ENCODE data around the gene CFD. TPM values are rescaled to one million over a fixed set of nuclear protein-coding genes. Genes with fewer than 3 reads are reported as not detected.
"Not testable (repeated sequence)": the region's sequence is repeated elsewhere in the genome, so short reads cannot be mapped to it uniquely, and the experiment has no call there.

The CFD gene
- total RNA-seq, 2 experiments from 2014 or later, result 0.60 to 1.4 TPM

GRCh38 chr19:887599-887998 is 28.1 kb downstream of the CFD start:
- POLR2A ChIA-PET, result no interaction called here
- no peak for ATAC-seq
- Mint-ChIP-seq H3K27ac (peak overlapping the region; percentile 42), H3K4me3 (no peak overlapping the region), H3K36me3 (ENCODE audit: low read depth) (no peaks in the 10 kb centered on the region), H3K9me3 (no peaks in the 10 kb centered on the region), H3K27me3 (no peaks in the 10 kb centered on the region), H3K4me1 (ENCODE audit: low read depth) (peaks cover 10% of the 10 kb centered on the region)
- intact Hi-C loops (cut with micrococcal nuclease), result no loop called here
- TF ChIP-seq CTCF (IDR thresholded peaks at IDR 0.05), result no peak
- CTCF ChIA-PET, result no interaction called here
- DNase-seq, result no peak

GRCh38 chr19:888581-889385 is 29.3 kb downstream of the CFD start:
- no peaks in the 10 kb centered on the region for H3K9me3 Mint-ChIP-seq
- ChIA-PET POLR2A (no interaction called here), CTCF (no interaction called here)
- peak overlapping the region; percentile 10 for H3K4me3 Mint-ChIP-seq
- intact Hi-C loops (cut with micrococcal nuclease), result no loop called here
- DNase-seq (peak; percentile 62), ATAC-seq (peak; percentile 14)
- TF ChIP-seq CTCF (IDR thresholded peaks at IDR 0.05), result no peak
- no peaks in the 10 kb centered on the region for H3K36me3 Mint-ChIP-seq (ENCODE audit: low read depth)
- H3K27me3 Mint-ChIP-seq, result no peaks in the 10 kb centered on the region
- H3K4me1 Mint-ChIP-seq (ENCODE audit: low read depth), result peaks cover 13% of the 10 kb centered on the region
- H3K27ac Mint-ChIP-seq, result peak overlapping the region; percentile 63

GRCh38 chr19:889662-890295 is 30.3 kb downstream of the CFD start:
- Mint-ChIP-seq H3K4me1 (ENCODE audit: low read depth) (peaks cover 13% of the 10 kb centered on the region), H3K27ac (no peak overlapping the region), H3K27me3 (no peaks in the 10 kb centered on the region), H3K4me3 (no peak overlapping the region), H3K36me3 (ENCODE audit: low read depth) (no peaks in the 10 kb centered on the region), H3K9me3 (no peaks in the 10 kb centered on the region)
- ChIA-PET CTCF (no interaction called here), POLR2A (no interaction called here)
- ATAC-seq (no peak), DNase-seq (no peak)
- intact Hi-C loops (cut with micrococcal nuclease), result no loop called here
- TF ChIP-seq CTCF (IDR thresholded peaks at IDR 0.05), result no peak

GRCh38 chr19:890831-891230 is 31.4 kb downstream of the CFD start:
- Mint-ChIP-seq H3K27me3 (no peaks in the 10 kb centered on the region), H3K4me1 (ENCODE audit: low read depth) (peaks cover 13% of the 10 kb centered on the region), H3K9me3 (no peaks in the 10 kb centered on the region), H3K4me3 (peak overlapping the region; percentile 59), H3K36me3 (ENCODE audit: low read depth) (no peaks in the 10 kb centered on the region), H3K27ac (no peak overlapping the region)
- DNase-seq (no peak), ATAC-seq (no peak)
- ChIA-PET CTCF (no interaction called here), POLR2A (interaction anchor here (0.6 kb wide), 1 partner anchor 369 kb away, joined by 4 read pairs; no protein-coding TSS in a partner anchor)
- no peak for TF ChIP-seq CTCF (IDR thresholded peaks at IDR 0.05)
- intact Hi-C loops (cut with micrococcal nuclease), result no loop called here

GRCh38 chr19:891421-892200 is 32.1 kb downstream of the CFD start:
- Mint-ChIP-seq H3K4me3 (peak overlapping the region; percentile 76), H3K27ac (peak overlapping the region; percentile 30), H3K4me1 (ENCODE audit: low read depth) (peaks cover 15% of the 10 kb centered on the region)
- POLR2A ChIA-PET, result interaction anchor here (0.6 kb wide), 1 partner anchor 370 kb away, joined by 4 read pairs; no protein-coding TSS in a partner anchor
- DNase-seq; H3K27me3 Mint-ChIP-seq; H3K36me3 Mint-ChIP-seq (ENCODE audit: low read depth); CTCF ChIA-PET; H3K9me3 Mint-ChIP-seq; intact Hi-C loops (cut with micrococcal nuclease); ATAC-seq: not testable (repeated sequence)

All from activated CD8-positive, alpha-beta T cell treated with anti-CD3 and anti-CD28 coated beads for 36 hours (primary cell).